ENCODE measurements around the gene CBFA2T2.

The CBFA2T2 gene

GRCh38 chr20:33635341-33635740 lies 145.4 kb downstream of the CBFA2T2 start:
- no peaks in the 10 kb centered on the region for H3F3A ChIP-seq (ENCODE audit: low read depth)
- no peaks in the 10 kb centered on the region for H4K20me1 ChIP-seq (ENCODE audit: insufficient read depth, low read length, poor library complexity, severe bottlenecking)
- H3K79me2 ChIP-seq (ENCODE audit: insufficient read depth, low read length): no peaks in the 10 kb centered on the region
- H2AFZ ChIP-seq (ENCODE audit: low read length): no peak overlapping the region
- H3K9me2 ChIP-seq (replicated peaks; ENCODE audit: low read depth, low read length): no peaks in the 10 kb centered on the region
- H3K27me3 ChIP-seq (ENCODE audit: insufficient read depth, low read length, poor library complexity, severe bottlenecking): no peaks in the 10 kb centered on the region
- H3K9me3 ChIP-seq (ENCODE audit: insufficient read depth, low read depth, low read length): no peaks in the 10 kb centered on the region
- no peak overlapping the region for H3K9ac ChIP-seq (ENCODE audit: low read depth, low read length, poor library complexity, severe bottlenecking)
- H3K4me3 ChIP-seq (ENCODE audit: low read length, poor library complexity, severe bottlenecking): no peak overlapping the region
- H3K4me2 ChIP-seq (ENCODE audit: low read depth, low read length, poor library complexity, severe bottlenecking): no peak overlapping the region
- H3K4me1 ChIP-seq (ENCODE audit: insufficient read depth, low read length, poor library complexity, severe bottlenecking): peaks cover 6% of the 10 kb centered on the region
- TF ChIP-seq EZH2phosphoT487 (IDR thresholded peaks at IDR 0.05; ENCODE audit: borderline replicate concordance): no peak
- TF ChIP-seq CTCF (conservative IDR thresholded peaks at IDR 0.05; ENCODE audit: low read length): no peak
- H3K36me3 ChIP-seq (ENCODE audit: insufficient read depth, low read length): peaks cover 30% of the 10 kb centered on the region; the same call in 1 of the 2 replicates

GRCh38 chr20:33636776-33637175 lies 146.9 kb downstream of the CBFA2T2 start:
- H3K4me2 ChIP-seq (ENCODE audit: low read depth, low read length, poor library complexity, severe bottlenecking): no peak overlapping the region
- peaks cover 27% of the 10 kb centered on the region; the same call in 1 of the 2 replicates for H3K36me3 ChIP-seq (ENCODE audit: insufficient read depth, low read length)
- H4K20me1 ChIP-seq (ENCODE audit: insufficient read depth, low read length, poor library complexity, severe bottlenecking): no peaks in the 10 kb centered on the region
- no peaks in the 10 kb centered on the region for H3F3A ChIP-seq (ENCODE audit: low read depth)
- peaks cover 6% of the 10 kb centered on the region for H3K4me1 ChIP-seq (ENCODE audit: insufficient read depth, low read length, poor library complexity, severe bottlenecking)
- H3K9me3 ChIP-seq (ENCODE audit: insufficient read depth, low read depth, low read length): no peaks in the 10 kb centered on the region
- H3K9ac ChIP-seq (ENCODE audit: low read depth, low read length, poor library complexity, severe bottlenecking): no peak overlapping the region
- H2AFZ ChIP-seq (ENCODE audit: low read length): no peak overlapping the region
- H3K4me3 ChIP-seq (ENCODE audit: low read length, poor library complexity, severe bottlenecking): no peak overlapping the region
- TF ChIP-seq CTCF (conservative IDR thresholded peaks at IDR 0.05; ENCODE audit: low read length) (no peak), EZH2phosphoT487 (IDR thresholded peaks at IDR 0.05; ENCODE audit: borderline replicate concordance) (no peak)
- no peaks in the 10 kb centered on the region for H3K9me2 ChIP-seq (replicated peaks; ENCODE audit: low read depth, low read length)
- no peaks in the 10 kb centered on the region for H3K27me3 ChIP-seq (ENCODE audit: insufficient read depth, low read length, poor library complexity, severe bottlenecking)
- no peaks in the 10 kb centered on the region for H3K79me2 ChIP-seq (ENCODE audit: insufficient read depth, low read length)

- TF ChIP-seq CTCF (conservative IDR thresholded peaks at IDR 0.05; ENCODE audit: low read length): no peak
- TF ChIP-seq EZH2phosphoT487 (IDR thresholded peaks at IDR 0.05; ENCODE audit: borderline replicate concordance): no peak
- H3K4me3 ChIP-seq (ENCODE audit: low read length, poor library complexity, severe bottlenecking): no peak overlapping the region
- no peaks in the 10 kb centered on the region for H3K79me2 ChIP-seq (ENCODE audit: insufficient read depth, low read length)
- H3K36me3 ChIP-seq (ENCODE audit: insufficient read depth, low read length): peaks cover 38% of the 10 kb centered on the region; the same call in 1 of the 2 replicates
- no peak overlapping the region for H3K9ac ChIP-seq (ENCODE audit: low read depth, low read length, poor library complexity, severe bottlenecking)
- H4K20me1 ChIP-seq (ENCODE audit: insufficient read depth, low read length, poor library complexity, severe bottlenecking): no peaks in the 10 kb centered on the region
- no peaks in the 10 kb centered on the region for H3K9me3 ChIP-seq (ENCODE audit: insufficient read depth, low read depth, low read length)
- H3F3A ChIP-seq (ENCODE audit: low read depth): no peaks in the 10 kb centered on the region
- H3K27me3 ChIP-seq (ENCODE audit: insufficient read depth, low read length, poor library complexity, severe bottlenecking): no peaks in the 10 kb centered on the region
- no peaks in the 10 kb centered on the region for H3K9me2 ChIP-seq (replicated peaks; ENCODE audit: low read depth, low read length)
- peaks cover 8% of the 10 kb centered on the region for H3K4me1 ChIP-seq (ENCODE audit: insufficient read depth, low read length, poor library complexity, severe bottlenecking)
- H3K4me2 ChIP-seq (ENCODE audit: low read depth, low read length, poor library complexity, severe bottlenecking): no peak overlapping the region
- no peak overlapping the region for H2AFZ ChIP-seq (ENCODE audit: low read length)
Observed at GRCh38 chr20:33640287-33640686, 150.4 kb downstream of the CBFA2T2 start.

All from Loucy (cell line).